ENCODE measurements around the gene PSEN1.

- TF ChIP-seq TAF1 (IDR thresholded peaks at IDR 0.05; ENCODE audit: borderline replicate concordance, low read depth, low read length) (no peak), PKNOX1 (IDR thresholded peaks at IDR 0.05) (no peak), ZSCAN29 (IDR thresholded peaks at IDR 0.05) (no peak), POLR2A (IDR thresholded peaks at IDR 0.05; ENCODE audit: low read depth, low read length) (no peak), KDM1A (IDR thresholded peaks at IDR 0.05; ENCODE audit: borderline replicate concordance) (no peak), ZBTB11 (CRISPR knock-in tag; IDR thresholded peaks at IDR 0.05) (no peak), ETV6 (conservative IDR thresholded peaks at IDR 0.05 in 1 of 2, IDR thresholded peaks at IDR 0.05 in 1 of 2; ENCODE audit: borderline replicate concordance in 1 of 2, low read depth in 1 of 2) (no peak)
- TF ChIP-seq, protein P1, sequence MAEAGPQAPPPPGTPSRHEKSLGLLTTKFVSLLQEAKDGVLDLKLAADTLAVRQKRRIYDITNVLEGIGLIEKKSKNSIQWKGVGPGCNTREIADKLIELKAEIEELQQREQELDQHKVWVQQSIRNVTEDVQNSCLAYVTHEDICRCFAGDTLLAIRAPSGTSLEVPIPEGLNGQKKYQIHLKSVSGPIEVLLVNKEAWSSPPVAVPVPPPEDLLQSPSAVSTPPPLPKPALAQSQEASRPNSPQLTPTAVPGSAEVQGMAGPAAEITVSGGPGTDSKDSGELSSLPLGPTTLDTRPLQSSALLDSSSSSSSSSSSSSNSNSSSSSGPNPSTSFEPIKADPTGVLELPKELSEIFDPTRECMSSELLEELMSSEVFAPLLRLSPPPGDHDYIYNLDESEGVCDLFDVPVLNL (IDR thresholded peaks at IDR 0.05; ENCODE audit: low read depth, low read length) = no peak
- TF ChIP-seq, protein P2, sequence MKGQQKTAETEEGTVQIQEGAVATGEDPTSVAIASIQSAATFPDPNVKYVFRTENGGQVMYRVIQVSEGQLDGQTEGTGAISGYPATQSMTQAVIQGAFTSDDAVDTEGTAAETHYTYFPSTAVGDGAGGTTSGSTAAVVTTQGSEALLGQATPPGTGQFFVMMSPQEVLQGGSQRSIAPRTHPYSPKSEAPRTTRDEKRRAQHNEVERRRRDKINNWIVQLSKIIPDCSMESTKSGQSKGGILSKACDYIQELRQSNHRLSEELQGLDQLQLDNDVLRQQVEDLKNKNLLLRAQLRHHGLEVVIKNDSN (IDR thresholded peaks at IDR 0.05; ENCODE audit: borderline replicate concordance, extremely low read length, insufficient read depth, low read depth, low read length) = no peak
Observed at GRCh38 chr14:73170686-73171085, 34.4 kb downstream of the PSEN1 start.

Data from GM12878 (cell line).